Effector CD8-positive, alpha-beta T cell (primary cell): ENCODE data around the gene SLC35B1.
"Not testable (repeated sequence)": the region's sequence is repeated elsewhere in the genome, so short reads cannot be mapped to it uniquely, and the experiment has no call there.

ENCODE experiments used
- DNase-seq: peaks from one replicate; lab custom pipeline; 2025; lab: John Stamatoyannopoulos, UW

Gene SLC35B1

GRCh38 chr17:49734515-49735490 is 27.0 kb upstream of the SLC35B1 start:
- no peak for DNase-seq

- no peak for DNase-seq
Observed at GRCh38 chr17:49731435-49731831, 23.7 kb upstream of the SLC35B1 start.

GRCh38 chr17:49730785-49731434 is 23.1 kb upstream of the SLC35B1 start:
- DNase-seq: no peak

GRCh38 chr17:49730078-49730784 is 22.5 kb upstream of the SLC35B1 start:
- DNase-seq: no peak

- DNase-seq: no peak
Observed at GRCh38 chr17:49729069-49729468, 21.3 kb upstream of the SLC35B1 start.

- no peak for DNase-seq
Observed at GRCh38 chr17:49728425-49728824, 20.7 kb upstream of the SLC35B1 start.

- DNase-seq: no peak
Observed at GRCh38 chr17:49727380-49727779, 19.6 kb upstream of the SLC35B1 start.

GRCh38 chr17:49725452-49726130 is 17.8 kb upstream of the SLC35B1 start:
- DNase-seq: no peak

- not testable (repeated sequence) for DNase-seq
Observed at GRCh38 chr17:49724552-49724951, 16.8 kb upstream of the SLC35B1 start.

- no peak for DNase-seq
Observed at GRCh38 chr17:49723423-49723822, 15.7 kb upstream of the SLC35B1 start.

GRCh38 chr17:49722066-49722465 is 14.3 kb upstream of the SLC35B1 start:
- DNase-seq: no peak

- no peak for DNase-seq
Observed at GRCh38 chr17:49717371-49717861, 9.7 kb upstream of the SLC35B1 start.

GRCh38 chr17:49716668-49717364 is 9.1 kb upstream of the SLC35B1 start:
- DNase-seq: no peak

- DNase-seq: no peak
Observed at GRCh38 chr17:49715717-49716279, 8.0 kb upstream of the SLC35B1 start.

GRCh38 chr17:49715216-49715615 is 7.5 kb upstream of the SLC35B1 start:
- no peak for DNase-seq

GRCh38 chr17:49708515-49709183 is 885 bp upstream of the SLC35B1 start:
- DNase-seq: no peak

GRCh38 chr17:49707246-49707607 is 537 bp downstream of the SLC35B1 start:
- no peak for DNase-seq

- DNase-seq: no peak
Observed at GRCh38 chr17:49705254-49705653, 2.5 kb downstream of the SLC35B1 start.

GRCh38 chr17:49703557-49704277 is 4.0 kb downstream of the SLC35B1 start:
- no peak for DNase-seq

- DNase-seq: no peak
Observed at GRCh38 chr17:49700960-49701359, 6.8 kb downstream of the SLC35B1 start.
